HG03520 (cell line): ENCODE measurements around the gene GRM7.

Experiments
- ATAC-seq: cut with Tn5 transposase; IDR thresholded peaks from one replicate; pipeline ENCODE4 v1.9.1; 2021; ENCODE audit warnings: mild to moderate bottlenecking, moderate library complexity; ENCODE audit not compliant: unreplicated experiment

Gene GRM7

GRCh38 chr3:6965881-6966280 is 105.0 kb downstream of the GRM7 start:
- no peak for ATAC-seq

DNA sequence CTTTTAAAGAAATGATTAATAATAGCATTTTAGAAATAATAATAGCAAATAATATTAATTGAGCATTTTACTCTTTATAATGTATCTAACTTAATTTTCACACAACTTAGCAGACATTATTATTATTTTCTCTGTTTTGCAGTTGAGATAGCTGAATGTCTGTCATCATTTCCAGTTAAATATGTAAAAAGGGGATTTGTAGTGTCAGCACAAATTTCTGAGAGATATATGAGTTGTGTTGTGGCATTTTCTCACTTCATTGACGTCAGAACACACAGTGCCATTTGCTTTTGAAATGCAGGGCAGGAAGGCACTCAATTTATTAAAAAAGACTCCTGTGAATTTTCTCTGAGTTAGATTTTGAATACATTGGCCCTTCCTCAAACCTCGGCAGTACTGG is 111.0 kb downstream of the GRM7 start:
- no peak for ATAC-seq

- ATAC-seq: no peak
These were observed 124.9 kb downstream of the GRM7 start for GRCh38 chr3:6985848-6986247.

DNA sequence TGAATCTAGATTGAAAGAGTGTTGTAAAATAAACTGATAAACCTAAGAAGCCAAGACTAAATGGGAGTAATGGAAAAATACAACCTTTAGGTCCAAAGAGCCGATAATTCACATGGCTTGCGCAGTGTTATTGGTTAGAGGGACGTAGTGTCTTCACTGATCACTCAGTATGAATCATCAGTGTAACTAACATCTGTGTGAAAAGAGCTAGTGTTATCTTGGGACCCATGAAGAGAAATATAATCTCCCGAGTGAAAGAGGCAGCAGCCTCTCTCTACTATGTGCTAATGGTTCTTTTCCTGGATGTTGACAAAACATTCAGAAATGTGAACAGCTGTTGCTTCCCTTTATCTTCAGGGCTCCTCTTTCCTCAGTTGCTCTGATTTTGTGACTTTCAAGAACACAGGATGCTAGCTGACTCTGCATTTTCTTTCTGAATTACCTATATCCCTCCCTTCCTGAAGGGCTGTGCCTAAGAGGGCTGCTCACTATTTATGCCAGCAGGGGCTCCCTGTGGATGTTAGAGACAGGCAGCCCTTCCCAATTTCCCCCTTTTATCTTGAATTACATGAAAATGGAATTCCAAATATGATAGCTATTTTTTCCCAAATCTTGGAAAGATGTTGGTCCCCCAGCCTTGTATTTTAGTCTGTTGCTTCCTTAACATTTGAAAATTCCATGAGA is 128.8 kb downstream of the GRM7 start:
- ATAC-seq: no peak

DNA sequence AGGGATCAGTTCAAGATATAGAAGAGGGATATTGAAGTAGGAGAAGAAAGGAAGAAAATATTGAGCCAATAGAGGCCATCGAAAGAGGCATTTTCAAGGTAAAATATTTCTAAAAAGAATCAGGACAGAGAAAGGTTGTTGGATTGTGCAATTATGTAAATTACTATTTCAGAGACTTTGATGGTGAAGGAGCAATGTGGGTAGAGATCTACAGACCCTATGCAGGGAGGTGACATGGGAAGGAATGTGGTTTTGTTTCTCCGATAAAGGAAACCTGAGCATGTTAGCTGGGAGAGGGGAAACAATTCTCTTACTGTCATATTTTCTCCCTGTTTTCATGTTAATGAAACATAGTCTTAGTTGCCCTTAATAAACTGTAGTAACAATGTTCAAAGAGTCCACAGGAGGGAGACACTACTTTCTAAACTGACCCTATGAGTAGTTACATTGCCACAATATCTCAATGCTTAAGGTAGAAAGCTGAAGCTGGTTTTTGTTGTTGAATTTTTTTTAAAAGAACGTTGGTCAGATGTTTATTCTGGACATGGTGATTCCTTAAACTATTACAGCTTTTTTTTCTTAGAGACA is 133.3 kb downstream of the GRM7 start:
- ATAC-seq: no peak

DNA sequence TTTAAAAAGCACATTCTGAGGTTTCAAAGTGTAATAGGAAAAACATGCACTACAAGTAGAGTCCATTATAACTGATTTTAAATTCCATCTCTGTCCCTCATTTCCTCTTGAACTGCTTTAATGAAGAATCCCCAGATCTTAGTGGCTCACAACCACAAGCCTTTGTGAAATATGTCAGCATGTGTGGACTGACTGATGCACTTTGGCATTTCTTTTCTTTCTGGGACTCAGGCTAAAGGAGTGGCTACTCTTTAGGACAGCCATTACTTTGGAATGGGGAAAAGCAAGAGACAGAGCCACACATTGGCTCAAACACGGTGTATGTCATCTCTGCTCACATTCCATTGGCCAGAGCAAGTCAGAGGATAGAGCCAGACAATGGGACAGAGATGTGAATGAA is 139.6 kb downstream of the GRM7 start:
- ATAC-seq: no peak

DNA sequence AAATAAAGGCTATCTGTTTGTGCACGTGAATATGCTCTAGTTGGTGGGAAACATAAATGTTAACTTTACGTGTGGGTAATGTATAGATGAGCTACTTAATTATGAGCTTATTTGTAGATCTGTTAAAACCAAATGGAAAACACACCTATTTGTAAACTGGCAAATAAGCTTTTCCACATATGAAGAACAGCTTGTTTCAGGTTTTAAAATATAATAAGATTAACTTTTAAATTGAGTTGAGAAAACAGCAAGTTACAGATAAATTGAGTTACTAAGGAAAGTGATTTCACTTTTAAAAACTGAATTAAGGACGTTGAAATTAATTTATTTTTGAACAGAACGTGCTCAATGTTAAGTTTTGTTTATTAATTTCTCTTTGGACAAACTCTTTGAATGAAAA is 140.5 kb downstream of the GRM7 start:
- no peak for ATAC-seq

DNA sequence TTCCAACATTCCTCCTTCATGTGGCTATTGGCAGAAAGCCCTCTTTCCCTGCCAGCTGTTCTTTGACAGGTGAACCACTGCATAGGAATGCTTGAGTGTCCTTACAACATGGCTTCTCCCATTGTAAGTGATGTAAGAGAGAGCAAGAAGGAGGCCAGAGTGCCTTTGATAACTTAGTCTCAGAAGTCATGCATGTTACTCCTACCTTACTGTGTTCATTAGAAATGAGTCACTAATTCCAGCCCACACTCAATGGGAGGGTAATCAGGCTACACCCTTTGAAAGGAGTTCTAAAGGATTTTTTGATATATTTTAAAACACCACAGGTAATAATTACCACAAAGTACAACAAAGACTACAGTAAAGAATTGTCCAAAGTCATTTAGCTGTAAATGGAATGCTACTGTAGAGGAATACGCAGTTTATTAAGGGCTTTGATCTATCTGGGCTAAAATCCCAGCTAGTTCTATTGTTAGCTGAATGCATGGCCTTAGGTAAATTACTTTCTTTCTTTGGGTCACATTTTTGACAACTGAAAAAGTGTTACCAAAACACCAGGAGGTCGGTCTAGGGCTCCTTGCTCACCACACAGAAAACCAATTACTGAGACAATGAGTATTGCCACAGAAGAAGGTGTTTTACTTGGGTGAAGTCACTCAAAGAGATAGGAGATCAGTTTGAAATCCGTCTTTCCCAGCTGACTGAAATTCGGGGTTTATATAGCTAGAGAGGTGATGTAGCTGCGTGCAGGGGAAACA is 154.9 kb downstream of the GRM7 start:
- ATAC-seq: no peak

DNA sequence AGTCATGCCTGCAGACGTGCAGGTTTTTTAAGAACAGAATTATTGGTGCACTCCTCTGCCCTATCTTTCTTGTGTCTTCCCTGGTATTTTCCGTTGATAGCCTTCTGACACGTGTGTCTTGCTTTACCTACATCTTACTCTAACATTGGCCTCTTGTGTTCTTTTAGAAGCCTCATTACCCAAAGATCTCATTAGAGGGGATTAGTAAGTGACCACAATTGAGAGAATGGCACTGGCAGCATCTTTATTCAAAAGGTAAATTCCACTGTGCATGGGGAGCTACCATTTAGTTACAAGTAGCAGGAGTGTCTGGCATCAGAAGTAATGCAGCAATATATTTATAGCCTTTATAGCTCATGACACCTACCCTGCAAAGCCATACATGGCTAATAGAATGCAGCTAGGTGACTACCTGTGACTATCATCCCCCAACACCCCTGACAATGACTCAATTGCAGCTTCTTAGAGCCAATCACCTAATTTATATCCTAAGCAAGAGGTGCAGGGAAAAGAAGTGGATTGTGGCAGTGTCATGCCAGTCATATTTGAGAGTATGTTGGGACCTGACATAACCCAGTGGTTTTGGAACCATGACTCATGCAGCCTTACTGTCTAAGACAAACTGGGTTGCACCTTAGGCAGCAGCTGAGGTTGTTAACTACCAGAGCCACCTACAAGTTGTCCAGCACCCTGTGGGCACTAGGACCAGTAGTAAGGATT is 164.8 kb downstream of the GRM7 start:
- ATAC-seq: no peak

GRCh38 chr3:7029562-7029961 is 168.6 kb downstream of the GRM7 start:
- ATAC-seq: no peak

GRCh38 chr3:7038394-7038793 is 177.5 kb downstream of the GRM7 start:
- ATAC-seq: no peak

DNA sequence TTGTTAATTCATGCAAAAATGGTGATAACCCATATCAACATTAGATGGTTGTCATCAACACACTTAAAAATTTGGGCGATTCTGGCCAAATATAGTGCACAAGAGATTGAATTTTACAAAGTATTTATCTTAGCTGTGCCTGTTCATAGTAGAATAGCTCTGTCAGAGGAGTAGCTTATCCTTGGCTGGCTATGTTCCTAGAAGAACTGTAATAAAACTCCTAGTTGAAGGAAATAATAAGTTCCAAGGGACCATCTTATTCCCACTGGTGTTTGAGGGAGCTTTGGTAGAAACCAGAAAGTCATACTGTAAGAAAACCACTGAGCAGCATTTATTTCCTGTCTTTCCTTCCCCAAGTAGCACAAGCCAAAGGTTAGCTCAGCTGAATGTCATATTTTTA is 201.8 kb downstream of the GRM7 start:
- no peak for ATAC-seq

DNA sequence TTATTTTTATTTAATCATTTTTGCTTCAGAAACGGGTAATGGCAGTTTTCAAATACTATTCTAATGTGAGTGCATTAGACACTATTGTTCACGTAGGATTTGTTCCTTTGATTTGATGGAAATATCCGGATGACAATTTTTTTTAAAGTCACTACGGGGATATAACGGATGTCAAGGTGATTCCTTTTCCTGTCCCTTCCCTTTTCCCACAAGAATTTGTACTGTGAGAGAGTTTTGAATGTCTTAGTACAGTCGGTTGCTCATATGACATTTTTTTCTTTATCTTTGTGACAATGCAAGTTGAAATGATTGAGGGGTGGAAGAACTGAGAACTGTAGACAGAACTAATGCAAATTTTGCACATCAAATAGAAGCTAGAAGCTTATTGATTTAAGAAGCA is 209.5 kb downstream of the GRM7 start:
- ATAC-seq: no peak

DNA sequence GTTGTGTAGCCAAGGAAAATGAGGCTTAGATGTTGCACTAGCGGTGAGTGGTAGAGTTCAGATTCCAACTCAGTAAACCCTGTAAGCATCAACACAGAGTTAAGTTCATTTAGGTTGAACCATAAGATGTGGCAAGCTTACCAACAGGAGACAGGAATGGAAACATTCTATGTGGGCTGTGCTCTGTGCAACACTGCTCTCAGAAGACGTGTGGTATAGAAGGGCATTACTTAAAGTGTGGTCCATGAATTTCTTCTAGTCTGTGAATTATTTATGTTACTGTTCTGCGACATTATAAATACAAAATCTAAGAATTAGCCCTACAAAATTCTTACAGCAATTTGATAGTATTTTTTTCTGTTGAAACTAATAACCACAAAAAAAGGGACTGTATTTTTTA is 213.3 kb downstream of the GRM7 start:
- no peak for ATAC-seq

- no peak for ATAC-seq
These were observed 214.2 kb downstream of the GRM7 start for GRCh38 chr3:7075117-7075516.

DNA sequence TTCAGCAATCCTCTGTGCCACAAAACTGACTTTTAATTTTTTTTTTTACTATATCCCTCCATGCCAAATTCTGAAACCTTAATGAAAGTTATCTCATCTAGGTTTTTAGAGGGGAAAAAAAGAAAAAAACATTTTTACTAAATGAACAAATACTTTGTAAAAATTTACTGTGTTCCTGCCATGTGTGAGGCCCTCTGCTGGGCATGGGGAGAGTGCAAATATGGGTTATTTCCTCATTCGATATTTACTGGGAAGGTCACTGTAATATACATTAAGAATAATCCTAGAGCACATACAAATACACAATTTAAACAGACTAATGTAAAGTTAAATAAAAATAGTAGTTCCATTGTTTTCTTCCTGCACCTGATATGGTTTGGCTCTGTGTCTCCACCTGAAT is 215.0 kb downstream of the GRM7 start:
- no peak for ATAC-seq

- no peak for ATAC-seq
These were observed 221.3 kb downstream of the GRM7 start for GRCh38 chr3:7082244-7082643.

DNA sequence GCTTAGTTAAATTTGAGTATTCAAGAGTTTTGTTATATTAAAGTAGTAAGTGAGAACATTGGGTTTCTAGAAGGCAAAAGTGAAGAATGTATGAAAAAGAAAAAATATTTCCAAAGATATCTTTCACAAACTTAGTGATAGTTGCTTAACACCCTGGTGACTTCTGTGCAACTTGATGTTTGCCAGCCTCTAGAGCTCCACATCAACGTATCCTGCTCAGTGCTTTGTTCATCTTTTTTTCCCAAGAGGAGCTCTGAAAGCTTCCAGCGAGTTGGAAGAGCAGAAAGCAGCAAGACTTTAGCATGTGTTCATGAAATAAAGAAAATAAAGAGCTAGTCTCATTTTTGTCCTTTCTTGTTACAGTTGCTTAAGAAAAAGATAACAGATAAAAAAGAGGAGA is 225.5 kb downstream of the GRM7 start:
- ATAC-seq: no peak

DNA sequence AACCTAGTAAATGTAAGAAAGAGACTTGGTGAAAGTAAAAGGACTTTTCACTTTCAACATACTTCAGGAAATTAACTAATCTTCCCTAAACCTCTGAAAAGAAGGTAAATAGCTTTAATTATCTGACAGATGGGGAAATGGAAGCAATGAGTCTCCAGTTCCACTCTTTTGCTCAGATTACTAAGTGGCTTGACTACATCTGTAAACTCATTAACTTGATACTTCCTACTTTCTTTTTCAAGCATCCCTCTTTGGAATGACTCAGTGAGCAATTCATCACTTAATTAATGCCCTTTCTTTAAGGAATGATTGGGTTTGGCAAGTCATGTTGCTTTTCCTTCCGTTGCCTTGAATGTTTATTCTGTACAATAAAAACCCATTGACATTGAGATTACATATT is 234.2 kb downstream of the GRM7 start:
- ATAC-seq: no peak

- no peak for ATAC-seq
These were observed 239.2 kb downstream of the GRM7 start for GRCh38 chr3:7100136-7100535.

- ATAC-seq: no peak
These were observed 245.7 kb downstream of the GRM7 start for GRCh38 chr3:7106635-7107034.
